HUDEP-2 (cell line): ENCODE data around the gene DDX5.

Experiments used
- DNase-seq, 76 experiments: peaks; one replicate each; lab custom pipeline; 2025; ENCODE audit not compliant: unreplicated experiment in 76 of 76; lab: John Stamatoyannopoulos, UW

The DDX5 gene

GRCh38 chr17:64509179-64509578 lies 3.1 kb upstream of the DDX5 start:
- no peak for DNase-seq

- no peak for DNase-seq
Observed at GRCh38 chr17:64508683-64509082, 2.6 kb upstream of the DDX5 start.

- peak in 34 of 76 experiments; percentile 3 to 63 (median 26) for DNase-seq
Observed at GRCh38 chr17:64507413-64507782, 1.3 kb upstream of the DDX5 start.

GRCh38 chr17:64506576-64507412 lies 705 bp upstream of the DDX5 start, which contains the start of gene CEP95:
TSS of gene CEP95 (plus strand) at chr17:64506977. CDS start at chr17:64507098, 121 bp downstream.
- peak in 74 of 76 experiments; percentile 85 to 100 (median 97) for DNase-seq

- peak in 74 of 76 experiments; percentile 9 to 86 (median 74) for DNase-seq
Observed at GRCh38 chr17:64505340-64506200, 519 bp downstream of the DDX5 start.

- DNase-seq, result peak in 19 of 76 experiments; percentile 20 to 84 (median 56)
Observed at GRCh38 chr17:64504769-64505339, 1.2 kb downstream of the DDX5 start.

GRCh38 chr17:64503821-64504768 lies 2.0 kb downstream of the DDX5 start:
- DNase-seq, result no peak

- no peak for DNase-seq
Observed at GRCh38 chr17:64503341-64503740, 2.7 kb downstream of the DDX5 start.

GRCh38 chr17:64502809-64503208 lies 3.3 kb downstream of the DDX5 start:
- no peak for DNase-seq

GRCh38 chr17:64502021-64502420 lies 4.1 kb downstream of the DDX5 start:
- no peak for DNase-seq

GRCh38 chr17:64500862-64501765 lies 5.0 kb downstream of the DDX5 start:
- no peak for DNase-seq

GRCh38 chr17:64500487-64500859 lies 5.6 kb downstream of the DDX5 start:
- DNase-seq, result no peak

GRCh38 chr17:64499805-64500486 lies 6.1 kb downstream of the DDX5 start:
- no peak for DNase-seq

- no peak for DNase-seq
Observed at GRCh38 chr17:64498308-64499203, 7.5 kb downstream of the DDX5 start.

- DNase-seq, result peak in 8 of 76 experiments; percentile 13 to 35 (median 33)
Observed at GRCh38 chr17:64497565-64498035, 8.5 kb downstream of the DDX5 start.

GRCh38 chr17:64496786-64497564 lies 9.1 kb downstream of the DDX5 start, which contains the start of gene POLG2:
TSS of gene POLG2 (minus strand) at chr17:64497054. CDS start at chr17:64496968, 86 bp downstream.
- DNase-seq, result peak in 74 of 76 experiments; percentile 23 to 95 (median 84)
